Fibroblast of the aortic adventitia (primary cell): Measurements from ENCODE around the gene FAM90A26. TPM values are rescaled to one million over a fixed set of nuclear protein-coding genes. Genes with fewer than 3 reads are reported as not detected.
"Not testable (repeated sequence)": the region's sequence is repeated elsewhere in the genome, so short reads cannot be mapped to it uniquely, and the experiment has no call there.

Experiments
- DNase-seq: peaks from one replicate; pipeline ENCODE4 v3.0.0-alpha.2; 2010; ENCODE audit warnings: low read depth
- H3K4me3 ChIP-seq: 2 replicates; pipeline ENCODE4 v1.5.1; 2011; ENCODE audit warnings: low read depth, mild to moderate bottlenecking, control low read depth, low read length, moderate library complexity
- total RNA-seq: library from RNA; depleted of rRNA; stranded (reverse); fragments of >200 nt; gene quantifications from 2 replicates; pipeline ENCODE4 v1.2.3, GENCODE V29; 2012; ENCODE audit warnings: low replicate concordance
- TF ChIP-seq, protein P1 (sequence below): IDR thresholded peaks from 2 replicates; pipeline ENCODE4 v1.5.1; 2011; ENCODE audit warnings: mild to moderate bottlenecking, low read length, control low read depth, inconsistent platforms; ENCODE audit not compliant: insufficient read depth

Gene FAM90A26
- total RNA-seq, 1 donor, result not detected

DNA sequence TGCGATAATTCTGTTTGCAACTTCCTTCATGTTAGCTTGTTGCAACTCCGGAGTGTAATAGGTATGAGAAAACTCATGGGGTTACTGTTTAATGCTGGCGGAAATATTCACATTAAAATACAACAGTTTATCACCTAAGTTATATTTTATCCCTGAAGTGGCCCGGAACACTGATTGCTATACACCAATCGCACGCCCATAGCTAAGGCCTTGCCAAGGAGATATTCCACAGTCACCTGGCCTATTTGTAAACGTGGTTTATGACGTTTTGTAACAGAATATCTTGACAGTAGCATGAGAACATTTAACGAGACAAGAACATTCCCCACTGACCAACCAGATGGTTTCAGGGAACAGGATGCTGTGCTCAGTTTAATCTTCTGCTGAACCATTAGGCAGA lies 23.2 kb upstream of the FAM90A26 start:
- TF ChIP-seq, protein P1, sequence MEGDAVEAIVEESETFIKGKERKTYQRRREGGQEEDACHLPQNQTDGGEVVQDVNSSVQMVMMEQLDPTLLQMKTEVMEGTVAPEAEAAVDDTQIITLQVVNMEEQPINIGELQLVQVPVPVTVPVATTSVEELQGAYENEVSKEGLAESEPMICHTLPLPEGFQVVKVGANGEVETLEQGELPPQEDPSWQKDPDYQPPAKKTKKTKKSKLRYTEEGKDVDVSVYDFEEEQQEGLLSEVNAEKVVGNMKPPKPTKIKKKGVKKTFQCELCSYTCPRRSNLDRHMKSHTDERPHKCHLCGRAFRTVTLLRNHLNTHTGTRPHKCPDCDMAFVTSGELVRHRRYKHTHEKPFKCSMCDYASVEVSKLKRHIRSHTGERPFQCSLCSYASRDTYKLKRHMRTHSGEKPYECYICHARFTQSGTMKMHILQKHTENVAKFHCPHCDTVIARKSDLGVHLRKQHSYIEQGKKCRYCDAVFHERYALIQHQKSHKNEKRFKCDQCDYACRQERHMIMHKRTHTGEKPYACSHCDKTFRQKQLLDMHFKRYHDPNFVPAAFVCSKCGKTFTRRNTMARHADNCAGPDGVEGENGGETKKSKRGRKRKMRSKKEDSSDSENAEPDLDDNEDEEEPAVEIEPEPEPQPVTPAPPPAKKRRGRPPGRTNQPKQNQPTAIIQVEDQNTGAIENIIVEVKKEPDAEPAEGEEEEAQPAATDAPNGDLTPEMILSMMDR, result no peak
- DNase-seq, result no peak
- H3K4me3 ChIP-seq, result no peak overlapping the region

DNA sequence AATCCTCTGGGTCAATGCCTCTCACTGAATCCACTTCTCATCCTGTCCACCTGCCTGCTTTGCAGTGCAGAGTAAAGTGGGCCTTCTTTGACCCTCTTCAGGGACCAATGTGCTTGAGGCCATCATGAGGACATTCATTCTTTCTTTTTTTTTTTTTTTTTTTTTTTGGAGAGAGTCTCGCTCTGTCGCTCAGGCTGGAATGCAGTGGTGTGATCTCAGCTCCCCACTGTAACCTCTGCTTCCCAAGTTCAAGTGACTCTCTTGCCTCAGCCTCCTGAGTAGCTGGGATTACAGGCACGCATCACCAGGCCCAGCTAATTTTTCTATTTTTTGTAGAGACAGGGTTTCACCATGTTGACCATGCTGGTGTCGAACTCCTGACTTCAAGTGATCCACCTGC lies 22.8 kb upstream of the FAM90A26 start:
- not testable (repeated sequence) for DNase-seq, H3K4me3 ChIP-seq

DNA sequence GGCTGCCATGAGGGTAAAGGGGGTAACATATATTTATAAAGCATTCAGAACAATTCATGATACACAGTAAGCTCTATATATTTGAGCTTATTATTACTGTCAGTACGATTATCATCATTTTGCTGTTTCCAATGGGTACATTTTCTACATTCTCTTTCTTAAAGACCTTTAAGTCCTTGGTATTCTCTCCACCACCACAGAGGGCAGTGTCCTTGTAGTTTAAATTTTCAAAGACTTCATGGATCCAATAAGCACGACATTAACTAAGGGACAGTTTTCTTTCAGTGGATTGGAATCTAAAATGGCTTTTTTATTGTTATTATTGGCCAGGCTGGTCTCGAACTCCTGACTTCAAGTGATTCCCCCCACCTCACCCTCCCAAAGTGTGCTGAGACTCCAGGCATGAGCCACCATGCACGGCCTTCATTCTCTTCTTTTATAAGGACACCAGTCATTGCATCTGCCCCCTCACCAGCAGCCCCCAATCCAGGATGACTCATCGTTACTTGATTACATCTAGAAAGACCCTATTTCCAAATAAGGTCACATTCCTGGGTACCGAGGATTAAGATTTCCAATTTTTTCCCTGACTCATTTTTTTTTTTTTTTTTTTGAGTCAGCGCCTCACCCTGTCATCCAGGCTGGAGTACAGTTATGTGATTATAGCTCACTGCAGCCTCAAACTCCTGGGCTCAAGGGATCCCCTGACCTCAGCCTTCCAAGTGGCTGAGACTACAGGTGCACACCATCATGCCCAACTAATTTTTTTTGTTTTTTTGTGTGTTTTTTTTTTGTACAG lies 21.4 kb upstream of the FAM90A26 start:
- H3K4me3 ChIP-seq, DNase-seq: not testable (repeated sequence)

DNA sequence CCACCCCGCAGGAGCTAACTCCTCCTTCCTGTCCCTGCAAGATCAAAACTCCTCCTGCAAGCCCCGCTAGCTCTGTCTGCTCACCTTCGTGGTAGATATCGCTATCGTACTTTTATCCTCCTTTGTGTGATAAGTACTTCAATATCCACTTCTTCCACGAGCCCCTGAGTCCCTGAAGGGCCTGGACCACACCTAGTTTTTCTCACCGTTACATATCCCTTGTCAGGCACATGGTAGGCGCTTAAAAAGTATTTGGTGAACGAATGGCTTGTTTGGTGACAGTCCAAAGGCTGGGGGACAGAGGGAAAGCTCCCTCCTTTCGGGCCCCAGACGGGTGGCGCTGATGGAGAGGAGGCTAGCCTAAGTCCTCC lies 18.4 kb upstream of the FAM90A26 start:
- DNase-seq, result not testable (repeated sequence)
- H3K4me3 ChIP-seq, result peak overlapping the region; percentile 52

DNA sequence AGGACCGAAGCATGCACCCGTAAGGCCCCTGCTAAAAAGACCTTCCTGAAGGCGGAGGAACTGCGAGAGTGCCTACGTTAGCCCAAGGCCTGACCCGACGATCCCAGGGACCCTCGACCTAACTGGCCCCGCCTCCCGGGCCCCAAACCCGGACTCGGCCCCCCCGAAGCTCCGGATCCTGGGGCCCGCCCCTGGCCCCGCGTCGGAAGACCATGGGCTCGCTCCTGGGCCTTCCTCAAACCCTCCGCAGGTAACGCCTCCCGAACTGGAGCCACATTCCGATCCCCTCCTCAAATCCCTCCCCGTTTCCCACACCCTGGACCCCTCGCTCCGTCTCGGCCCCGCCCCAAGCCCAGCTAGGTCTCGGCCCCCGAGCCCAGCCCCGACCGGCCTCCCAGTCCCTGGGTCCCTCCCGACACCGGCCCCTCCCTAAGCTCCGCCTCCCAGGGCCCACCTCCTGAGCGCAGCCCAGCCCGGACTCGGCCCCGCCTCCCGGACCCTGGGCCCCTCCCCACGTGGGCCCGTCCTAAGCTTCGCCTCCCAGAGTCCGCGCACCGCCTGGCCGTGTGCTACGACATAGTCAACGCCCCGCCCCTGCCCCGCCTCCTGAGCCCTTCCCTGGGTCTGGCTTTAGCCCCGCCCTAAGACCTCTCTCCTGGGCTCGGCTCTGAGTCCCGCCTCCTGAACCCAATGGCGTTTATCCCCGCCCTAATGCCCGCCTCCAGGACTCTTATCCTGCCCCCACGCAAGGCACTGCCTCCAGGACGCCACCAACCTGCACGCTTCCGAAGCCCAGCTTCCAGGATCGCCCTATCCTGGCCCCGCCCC lies 17.8 kb upstream of the FAM90A26 start:
- H3K4me3 ChIP-seq, result peak overlapping the region; percentile 52
- DNase-seq, result peak; percentile 58

DNA sequence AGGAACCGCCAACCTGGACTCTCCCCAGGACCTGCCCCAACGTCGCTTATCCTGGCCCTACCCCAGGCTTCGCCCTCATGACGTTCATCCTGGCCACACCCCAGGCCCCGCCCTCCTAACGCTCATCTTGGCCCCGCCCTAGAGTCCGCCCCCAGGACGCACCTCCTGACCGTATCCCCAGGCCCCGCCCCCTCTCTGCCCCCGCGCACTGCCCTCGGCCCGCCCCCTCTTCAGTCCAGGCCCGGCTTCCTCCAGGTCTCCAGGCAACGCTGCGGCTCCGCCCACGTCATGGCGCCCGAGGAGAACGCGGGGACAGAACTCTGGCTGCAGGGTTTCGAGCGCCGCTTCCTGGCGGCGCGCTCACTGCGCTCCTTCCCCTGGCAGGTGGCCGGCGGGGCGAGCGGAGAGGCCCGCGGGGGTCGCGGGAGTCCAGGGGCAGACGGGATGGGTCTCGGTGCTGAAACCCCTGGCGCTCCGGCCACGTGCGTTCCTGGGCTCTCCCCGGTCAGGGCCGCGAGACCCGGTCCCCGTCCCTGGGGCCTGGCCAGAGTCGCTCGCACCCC lies 17.1 kb upstream of the FAM90A26 start:
- peak; percentile 85 for DNase-seq
- peak overlapping the region; percentile 62 for H3K4me3 ChIP-seq

DNA sequence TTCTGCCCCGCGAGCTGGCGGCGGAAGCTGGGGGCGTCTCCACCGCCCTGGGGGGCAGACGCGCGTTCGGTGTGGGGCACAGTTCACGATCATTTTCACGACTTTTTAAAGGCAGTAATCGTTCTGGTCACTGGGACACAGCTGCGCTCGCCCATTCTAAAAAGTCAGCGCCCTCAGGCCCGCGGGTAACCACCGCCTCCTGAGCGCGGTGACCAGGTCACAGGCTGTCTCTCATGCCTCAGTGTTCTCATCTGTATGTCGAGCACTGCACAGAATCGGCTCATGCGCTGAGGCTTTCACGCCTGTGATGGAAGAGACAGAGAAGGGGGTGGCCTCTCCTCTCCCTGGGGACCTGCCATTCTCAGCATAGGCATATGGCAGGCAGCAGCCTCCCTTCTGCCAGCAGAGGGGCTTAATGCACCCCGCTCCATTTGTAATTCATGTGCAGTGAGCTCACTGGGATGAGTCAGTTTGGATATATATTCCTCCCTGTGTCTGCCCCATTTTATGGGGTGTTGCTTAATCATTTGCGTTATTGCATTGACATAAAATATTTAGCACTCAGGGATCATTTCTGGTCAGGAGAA lies 16.5 kb upstream of the FAM90A26 start:
- peak overlapping the region; percentile 62 for H3K4me3 ChIP-seq
- not testable (repeated sequence) for DNase-seq

DNA sequence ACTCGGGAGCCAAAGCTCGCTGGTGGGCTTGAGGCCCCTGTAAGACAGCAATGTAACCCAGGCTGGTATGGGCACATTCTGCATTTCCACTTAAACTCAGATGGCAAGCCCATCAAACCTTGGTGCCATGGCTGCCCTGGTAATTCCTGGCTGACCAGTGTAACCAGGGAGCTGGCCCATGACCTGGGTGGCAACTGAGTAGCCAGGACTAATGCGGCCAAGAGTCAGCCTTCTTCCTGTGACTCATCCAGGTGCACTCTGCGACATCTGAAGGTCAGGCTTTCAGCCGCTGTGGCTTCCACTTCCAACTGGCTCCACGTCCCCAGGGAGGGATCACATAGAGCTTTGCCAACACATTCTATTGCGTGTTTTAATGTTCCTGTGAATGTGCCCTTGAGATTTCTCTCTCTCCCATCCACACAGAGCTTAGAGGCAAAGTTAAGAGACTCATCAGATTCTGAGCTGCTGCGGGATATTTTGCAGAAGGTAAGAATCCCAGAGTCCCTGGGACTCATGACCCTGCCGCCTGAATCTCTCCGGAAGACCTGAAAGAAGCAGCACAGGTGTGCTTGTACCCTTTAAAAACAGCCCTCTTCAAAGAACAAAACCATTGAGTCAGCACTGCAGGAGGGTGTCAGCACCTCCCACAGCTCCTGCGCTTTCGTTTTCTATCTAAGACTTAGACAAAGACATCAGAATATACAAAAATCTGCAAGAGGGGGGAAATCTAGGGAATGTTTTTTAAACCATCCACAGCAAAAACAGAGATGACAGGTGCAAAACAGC lies 14.9 kb upstream of the FAM90A26 start:
- DNase-seq, H3K4me3 ChIP-seq: not testable (repeated sequence)

DNA sequence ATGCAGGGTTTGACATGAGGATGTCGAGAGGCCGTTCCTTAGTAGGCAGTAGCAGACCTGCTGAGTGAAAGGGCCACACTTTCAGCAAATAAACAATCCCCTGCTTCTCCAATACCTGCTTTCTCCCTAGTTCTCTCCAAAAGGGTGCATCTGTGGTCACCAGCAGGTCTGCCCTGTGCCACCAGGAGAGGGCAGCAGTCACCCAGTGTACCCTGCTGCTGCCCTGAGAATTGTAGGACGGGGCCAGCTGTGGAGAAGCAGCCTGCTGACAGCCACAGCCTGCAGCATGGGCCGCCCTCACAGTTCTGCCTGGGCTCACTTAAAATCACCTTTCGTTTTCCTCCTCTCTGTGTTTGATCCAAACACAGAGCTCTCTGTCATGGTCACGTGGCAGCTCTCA lies 11.8 kb upstream of the FAM90A26 start:
- not testable (repeated sequence) for H3K4me3 ChIP-seq, DNase-seq

DNA sequence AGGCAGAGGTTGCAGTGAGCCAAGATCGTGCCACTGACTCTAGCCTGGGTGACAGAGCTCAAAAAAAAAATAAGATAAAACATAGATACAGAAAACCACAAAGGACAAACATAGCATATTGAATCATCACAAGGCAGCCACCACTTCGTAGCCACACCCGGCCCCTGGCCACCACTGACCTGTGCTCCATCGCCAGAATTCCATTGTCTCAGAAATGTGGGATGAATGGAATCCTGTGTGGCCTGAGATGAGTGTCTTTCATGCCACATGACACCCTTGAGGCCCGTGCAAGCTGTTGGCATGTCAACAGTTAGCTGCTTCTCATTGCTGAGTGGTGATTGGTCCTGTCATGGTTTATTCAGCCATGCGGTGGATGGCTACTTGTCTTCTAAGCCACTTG lies 10.2 kb upstream of the FAM90A26 start:
- DNase-seq, H3K4me3 ChIP-seq: not testable (repeated sequence)

DNA sequence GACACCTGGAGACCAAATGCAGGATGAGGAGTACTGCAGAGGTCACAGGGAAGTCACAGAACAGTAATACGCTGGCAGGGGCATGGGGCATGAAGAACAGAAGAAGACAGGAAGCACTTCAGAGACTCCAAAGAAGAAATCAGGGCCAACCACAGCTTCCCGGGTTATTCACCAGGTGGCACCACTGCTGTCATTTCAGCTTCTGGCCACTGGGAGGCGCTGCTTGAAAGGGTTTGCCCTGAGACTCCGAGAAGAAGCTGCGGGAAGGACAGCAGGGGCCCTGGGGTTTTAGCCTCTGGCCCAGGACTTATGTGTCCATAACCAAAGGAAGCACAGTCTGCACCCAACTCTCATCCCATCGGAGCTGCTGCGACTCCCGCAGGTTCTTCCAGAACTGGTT lies 4.2 kb upstream of the FAM90A26 start:
- not testable (repeated sequence) for DNase-seq, H3K4me3 ChIP-seq

DNA sequence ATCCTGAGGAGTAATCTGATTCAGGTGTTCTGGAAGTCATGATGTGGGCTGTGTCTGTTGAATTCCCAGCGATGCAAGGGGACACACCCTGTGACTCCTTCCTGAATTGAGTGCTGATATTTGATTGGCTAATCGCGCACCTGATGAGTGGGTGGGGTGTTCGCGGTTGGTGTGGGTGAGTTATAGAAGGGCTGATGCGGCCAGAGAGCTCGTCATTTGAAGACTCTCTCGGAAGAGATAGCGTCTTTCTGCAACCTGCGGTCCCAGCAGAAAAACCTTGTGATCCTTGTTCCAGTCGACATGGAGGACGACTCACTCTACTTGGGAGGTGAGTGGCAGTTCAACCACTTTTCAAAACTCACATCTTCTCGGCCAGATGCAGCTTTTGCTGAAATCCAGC lies 40.1 kb downstream of the FAM90A26 start, which contains the start of gene USP17L10:
TSS of gene USP17L10 (plus strand) at position 301 of the 400 bp plus-strand sequence. CDS start at position 301, 0 bp downstream.
- not testable (repeated sequence) for DNase-seq, H3K4me3 ChIP-seq

DNA sequence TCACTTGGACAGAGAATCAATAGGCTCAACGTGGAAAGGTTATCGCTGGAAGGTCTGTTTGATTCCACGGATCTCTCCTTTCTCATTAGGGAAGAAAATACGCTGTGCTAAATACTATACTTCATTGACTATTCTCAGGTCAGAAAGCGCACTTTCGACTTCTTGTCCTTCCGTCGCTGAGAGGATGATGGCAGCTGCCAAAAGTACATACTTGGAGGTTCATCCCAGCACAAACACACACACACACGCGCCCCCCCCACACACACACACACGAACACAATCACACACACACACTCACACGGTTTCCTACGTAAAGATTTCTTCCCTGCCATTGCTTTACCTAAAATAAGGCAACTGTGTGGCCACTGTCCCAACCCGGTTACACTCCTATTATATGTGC lies 44.5 kb downstream of the FAM90A26 start:
- not testable (repeated sequence) for H3K4me3 ChIP-seq, DNase-seq

DNA sequence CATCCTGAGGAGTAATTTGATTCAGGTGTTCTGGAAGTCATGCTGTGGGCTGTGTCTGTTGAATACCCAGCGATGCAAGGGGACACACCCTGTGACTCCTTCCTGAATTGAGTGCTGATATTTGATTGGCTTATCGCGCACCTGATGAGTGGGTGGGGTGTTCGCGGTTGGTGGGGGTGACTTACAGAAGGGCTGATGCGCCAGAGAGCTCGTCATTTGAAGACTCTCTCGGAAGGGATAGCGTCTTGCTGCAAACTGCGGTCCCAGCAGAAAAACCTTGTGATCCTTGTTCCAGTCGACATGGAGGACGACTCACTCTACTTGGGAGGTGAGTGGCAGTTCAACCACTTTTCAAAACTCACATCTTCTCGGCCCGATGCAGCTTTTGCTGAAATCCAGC lies 44.9 kb downstream of the FAM90A26 start, which contains the start of gene USP17L11:
TSS of gene USP17L11 (plus strand) at position 301 of the 400 bp plus-strand sequence. CDS start at position 301, 0 bp downstream.
- H3K4me3 ChIP-seq, DNase-seq: not testable (repeated sequence)

DNA sequence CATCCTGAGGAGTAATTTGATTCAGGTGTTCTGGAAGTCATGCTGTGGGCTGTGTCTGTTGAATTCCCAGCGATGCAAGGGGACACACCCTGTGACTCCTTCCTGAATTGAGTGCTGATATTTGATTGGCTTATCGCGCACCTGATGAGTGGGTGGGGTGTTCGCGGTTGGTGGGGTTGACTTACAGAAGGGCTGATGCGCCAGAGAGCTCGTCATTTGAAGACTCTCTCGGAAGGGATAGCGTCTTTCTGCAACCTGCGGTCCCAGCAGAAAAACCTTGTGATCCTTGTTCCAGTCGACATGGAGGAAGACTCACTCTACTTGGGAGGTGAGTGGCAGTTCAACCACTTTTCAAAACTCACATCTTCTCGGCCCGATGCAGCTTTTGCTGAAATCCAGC lies 49.6 kb downstream of the FAM90A26 start, which contains the start of gene USP17L12:
TSS of gene USP17L12 (plus strand) at position 301 of the 400 bp plus-strand sequence. CDS start at position 301, 0 bp downstream.
- H3K4me3 ChIP-seq, DNase-seq: not testable (repeated sequence)

DNA sequence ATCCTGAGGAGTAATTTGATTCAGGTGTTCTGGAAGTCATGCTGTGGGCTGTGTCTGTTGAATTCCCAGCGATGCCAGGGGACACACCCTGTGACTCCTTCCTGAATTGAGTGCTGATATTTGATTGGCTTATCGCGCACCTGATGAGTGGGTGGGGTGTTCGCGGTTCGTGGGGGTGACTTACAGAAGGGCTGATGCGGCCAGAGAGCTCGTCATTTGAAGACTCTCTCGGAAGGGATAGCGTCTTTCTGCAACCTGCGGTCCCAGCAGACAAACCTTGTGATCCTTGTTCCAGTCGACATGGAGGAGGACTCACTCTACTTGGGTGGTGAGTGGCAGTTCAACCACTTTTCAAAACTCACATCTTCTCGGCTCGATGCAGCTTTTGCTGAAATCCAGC lies 54.4 kb downstream of the FAM90A26 start, which contains the start of gene USP17L13:
TSS of gene USP17L13 (plus strand) at position 301 of the 400 bp plus-strand sequence. CDS start at position 301, 0 bp downstream.
- DNase-seq, H3K4me3 ChIP-seq: not testable (repeated sequence)
